PFSK-1 (cell line): ENCODE data around the gene MGLL.

ENCODE experiments used
- FOXP2 ChIP-seq: optimal IDR thresholded peaks from 2 replicates; pipeline ENCODE3; 2011; ENCODE audit warnings: borderline replicate concordance, control low read depth, inconsistent platforms; ENCODE audit not compliant: insufficient read depth; ENCODE audit errors: extremely low read length, extremely low read depth
- POLR2AphosphoS5 ChIP-seq: IDR thresholded peaks from 2 replicates; pipeline ENCODE4 v1.6.1; 2012; ENCODE audit warnings: low read depth, mild to moderate bottlenecking, control low read depth, low read length, moderate library complexity
- REST ChIP-seq, 2 experiments: IDR thresholded peaks; 2 replicates each; pipeline versions ENCODE4 v1.6.1 to v1.8.0; 2011 to 2012; ENCODE audit warnings: low read depth in 2 of 2, low read length in 2 of 2, control low read depth in 1 of 2, inconsistent platforms in 1 of 2, mild to moderate bottlenecking in 1 of 2, moderate library complexity in 1 of 2; ENCODE audit not compliant: insufficient read depth in 1 of 2
- SIN3A ChIP-seq: IDR thresholded peaks from 2 replicates; pipeline ENCODE4 v1.6.1; 2012; ENCODE audit warnings: mild to moderate bottlenecking, low read length, moderate library complexity, borderline replicate concordance; ENCODE audit not compliant: insufficient read depth
- TAF1 ChIP-seq: IDR thresholded peaks from 2 replicates; pipeline ENCODE4 v1.6.1; 2012; ENCODE audit warnings: low read length, control low read depth, borderline replicate concordance; ENCODE audit not compliant: insufficient read depth

The MGLL gene

GRCh38 chr3:127712881-127713771 lies 109.2 kb downstream of the MGLL start:
- no peak for TF ChIP-seq SIN3A
- no peak for TF ChIP-seq REST (IDR thresholded peaks at IDR 0.05; ENCODE audit: insufficient read depth in 1 of 2, low read depth in 2 of 2, low read length in 2 of 2)
- TF ChIP-seq FOXP2 = no peak
- no peak for TF ChIP-seq TAF1
- no peak for TF ChIP-seq POLR2AphosphoS5

GRCh38 chr3:127712461-127712860 lies 109.9 kb downstream of the MGLL start:
- TF ChIP-seq REST (IDR thresholded peaks at IDR 0.05; ENCODE audit: insufficient read depth in 1 of 2, low read depth in 2 of 2, low read length in 2 of 2) (no peak), SIN3A (no peak), FOXP2 (no peak), TAF1 (no peak), POLR2AphosphoS5 (no peak)

- TF ChIP-seq TAF1 (no peak), POLR2AphosphoS5 (no peak), REST (IDR thresholded peaks at IDR 0.05; ENCODE audit: insufficient read depth in 1 of 2, low read depth in 2 of 2, low read length in 2 of 2) (no peak), SIN3A (no peak), FOXP2 (no peak)
Measured at GRCh38 chr3:127711896-127712295, 110.4 kb downstream of the MGLL start.

GRCh38 chr3:127711021-127711695 lies 111.2 kb downstream of the MGLL start:
- no peak for TF ChIP-seq TAF1
- TF ChIP-seq REST (IDR thresholded peaks at IDR 0.05; ENCODE audit: insufficient read depth in 1 of 2, low read depth in 2 of 2, low read length in 2 of 2) = no peak
- no peak for TF ChIP-seq POLR2AphosphoS5
- no peak for TF ChIP-seq FOXP2
